NCI-H526 (cell line): Measurements from ENCODE around the gene PI4K2A.
A peak's percentile ranks its signal among the peaks of the same experiment; 100 is the strongest.
"Not testable (repeated sequence)": the region's sequence is repeated elsewhere in the genome, so short reads cannot be mapped to it uniquely, and the experiment has no call there.

Experiments used
- DNase-seq, 2 experiments: peaks; one replicate each; lab custom pipeline; 2025; lab: John Stamatoyannopoulos, UW

PI4K2A gene

DNA sequence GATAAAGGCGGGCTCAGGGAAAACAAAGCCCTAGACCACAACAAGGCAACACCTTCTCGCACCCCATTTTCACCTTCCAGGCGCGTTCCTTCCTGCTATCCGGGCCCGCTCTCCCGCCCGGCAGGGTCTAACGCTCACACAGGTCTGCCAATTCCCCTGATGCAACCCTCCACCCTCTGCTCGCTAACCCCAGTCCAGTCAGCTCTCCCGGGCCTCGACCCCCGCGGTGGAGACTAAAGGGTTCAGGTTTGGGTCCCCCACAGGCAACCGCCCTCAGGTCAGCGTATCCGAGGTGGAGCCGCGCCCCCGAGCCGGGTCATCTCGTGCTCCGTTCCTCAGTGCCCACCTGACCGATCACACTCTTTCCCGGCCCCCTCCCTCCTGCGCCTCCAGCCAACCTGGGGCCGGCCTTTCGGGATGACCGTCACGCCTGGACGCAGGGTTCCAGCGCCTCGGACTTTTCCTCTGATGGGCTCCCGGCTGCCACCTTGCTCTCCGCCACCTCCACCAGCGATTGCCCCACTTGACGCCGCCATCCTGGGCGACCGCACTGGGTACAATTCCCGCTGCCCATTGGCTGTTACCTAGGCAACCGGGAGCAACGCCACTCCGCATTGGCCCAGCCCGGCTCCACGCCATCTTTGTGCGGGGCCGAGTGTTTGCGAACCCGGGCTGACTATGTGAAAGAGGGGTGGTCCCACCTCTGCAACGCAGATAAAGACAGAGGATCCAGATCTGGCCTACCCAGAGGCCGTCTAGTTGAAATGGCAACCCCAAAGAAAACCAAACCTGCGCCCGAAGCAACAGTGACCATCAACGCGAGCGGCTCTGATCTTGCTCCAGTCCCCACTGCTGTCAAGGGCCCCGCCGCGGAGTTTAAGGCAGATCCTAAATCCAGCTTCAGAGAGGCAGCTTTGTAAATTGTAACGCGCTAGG lies 7.3 kb upstream of the PI4K2A start, which contains the start of gene MORN4:
TSS of gene MORN4 (minus strand) at position 552 of the 936 bp plus-strand sequence. CDS start 13,847 bp downstream, outside the sequence.
- DNase-seq: peak; percentile 85 to 94

DNA sequence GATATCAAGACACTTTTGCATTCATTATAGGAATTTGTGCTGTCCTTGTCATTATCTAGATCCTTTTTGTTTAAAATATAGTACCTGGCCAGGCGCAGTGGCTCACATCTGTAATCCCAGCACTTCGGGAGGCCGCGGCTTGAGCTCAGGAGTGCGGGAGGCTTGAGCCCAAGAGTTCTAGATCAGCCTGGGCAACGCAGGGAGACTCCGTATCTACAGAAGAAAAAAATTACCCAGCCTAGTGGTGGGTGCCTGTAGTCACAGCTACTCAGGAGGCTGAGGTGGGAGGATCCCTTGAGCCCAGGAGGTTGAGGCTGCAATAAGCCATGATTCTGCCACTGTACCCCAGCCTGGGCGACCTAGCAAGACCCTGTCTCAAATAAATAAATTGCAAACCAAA lies 6.5 kb upstream of the PI4K2A start:
- DNase-seq: peak in 1 of 2 experiments; percentile 27

DNA sequence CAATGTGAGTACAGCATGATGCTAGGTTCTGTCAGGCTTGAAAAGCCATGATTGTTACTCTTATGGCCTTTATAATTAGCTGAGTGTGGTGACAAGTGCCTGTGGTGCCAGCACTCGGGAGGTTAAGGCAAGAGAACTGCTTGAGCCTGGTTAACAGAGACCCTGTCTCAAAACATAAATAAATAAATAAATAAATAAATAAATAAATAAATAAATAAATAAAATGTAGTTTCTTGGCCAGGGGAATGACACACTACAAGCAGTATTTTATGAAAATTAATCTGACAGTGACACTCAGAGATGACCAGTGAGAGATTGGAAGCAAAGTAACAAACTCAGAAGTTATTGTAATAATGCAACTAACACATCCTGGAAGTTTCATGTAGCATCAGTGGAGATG lies 4.9 kb upstream of the PI4K2A start:
- no peak for DNase-seq

DNA sequence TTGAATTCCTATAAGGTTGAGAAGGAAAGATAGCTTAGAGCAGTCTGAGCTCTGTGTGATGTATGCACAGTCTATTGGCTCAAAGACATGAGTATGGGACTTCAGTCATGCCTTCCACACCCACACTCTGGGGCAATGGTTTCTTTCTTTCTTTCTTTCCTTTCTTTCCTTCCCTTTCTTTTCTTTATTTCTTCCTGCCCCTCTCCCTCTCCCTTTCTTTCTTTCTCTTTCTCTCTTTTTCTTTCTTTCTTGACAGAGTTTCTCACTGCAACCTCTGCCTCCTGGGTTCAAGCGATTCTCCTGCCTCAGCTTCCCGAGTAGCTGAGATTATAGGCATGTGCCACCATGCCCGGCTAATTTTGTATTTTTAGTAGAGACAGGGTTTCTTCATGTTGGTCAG lies 1.4 kb upstream of the PI4K2A start:
- DNase-seq: not testable (repeated sequence)

DNA sequence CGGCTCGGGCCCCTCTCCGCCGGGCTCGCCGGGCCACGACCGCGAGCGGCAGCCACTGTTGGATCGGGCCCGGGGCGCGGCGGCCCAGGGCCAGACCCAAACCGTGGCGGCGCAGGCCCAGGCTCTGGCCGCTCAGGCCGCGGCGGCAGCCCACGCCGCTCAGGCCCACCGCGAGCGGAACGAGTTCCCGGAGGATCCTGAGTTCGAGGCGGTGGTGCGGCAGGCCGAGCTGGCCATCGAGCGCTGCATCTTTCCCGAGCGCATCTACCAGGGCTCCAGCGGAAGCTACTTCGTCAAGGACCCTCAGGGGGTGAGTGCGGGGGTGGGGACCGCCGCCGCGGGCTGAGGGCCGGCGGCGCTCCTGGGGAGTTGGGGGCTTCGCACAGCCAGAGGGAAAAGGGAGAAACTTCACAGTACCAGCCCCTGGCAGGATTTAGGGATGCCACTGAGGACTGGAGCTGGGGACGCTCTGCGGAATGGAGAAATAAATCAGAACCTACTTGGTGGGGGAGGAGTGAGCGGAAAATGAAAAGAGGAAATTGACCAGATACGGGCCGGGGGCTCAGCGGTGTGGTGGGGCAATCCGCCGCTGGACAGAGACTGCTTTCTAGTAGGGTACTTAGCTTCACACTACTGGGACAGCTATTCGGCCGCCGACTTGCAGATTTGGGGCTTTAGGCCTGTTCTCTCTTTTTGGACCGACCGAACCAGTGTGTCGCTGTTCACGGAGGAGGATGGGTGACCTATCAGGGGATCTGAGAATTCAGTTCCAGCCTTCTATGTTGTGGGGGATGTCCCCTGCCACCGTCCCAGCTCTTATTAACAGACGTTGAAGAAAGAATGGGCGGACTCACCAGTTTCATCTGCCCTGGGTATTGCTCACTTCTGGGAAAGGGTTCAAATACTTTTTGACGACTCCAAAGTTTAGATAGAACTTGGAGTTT lies 669 bp downstream of the PI4K2A start:
- peak in 1 of 2 experiments; percentile 45 for DNase-seq

DNA sequence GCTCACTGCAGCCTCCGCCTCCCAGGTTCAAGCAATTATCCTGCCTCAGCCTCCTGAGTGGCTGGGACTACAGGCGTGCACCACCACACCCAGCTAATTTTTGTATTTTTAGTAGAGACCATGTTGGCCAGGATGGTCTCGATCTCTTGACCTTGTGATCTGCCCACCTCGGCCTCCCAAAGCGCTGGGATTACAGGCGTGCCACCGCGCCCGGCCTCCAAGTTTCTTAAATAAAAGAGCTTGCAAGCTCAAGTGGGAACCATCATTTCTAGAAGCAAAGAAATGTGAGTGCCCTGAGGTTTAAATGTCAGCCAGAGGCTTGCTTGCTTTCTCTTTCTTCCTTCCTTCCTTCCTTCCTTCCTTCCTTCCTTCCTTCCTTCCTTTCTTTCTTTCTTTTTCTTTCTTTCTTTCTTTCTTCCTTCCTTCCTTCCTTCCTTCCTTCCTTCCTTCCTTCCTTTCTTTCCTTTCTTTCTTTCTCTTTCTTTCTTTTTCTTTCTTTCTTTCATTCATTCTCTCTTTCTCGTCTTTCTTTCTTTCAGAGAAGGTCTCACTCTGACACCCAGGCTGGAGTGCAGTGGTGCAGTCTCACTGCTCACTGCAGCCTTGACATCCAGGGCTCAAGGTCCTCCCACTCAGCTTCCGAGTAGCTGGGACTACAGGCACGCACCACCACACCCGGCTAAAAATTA lies 2.1 kb downstream of the PI4K2A start:
- DNase-seq: not testable (repeated sequence)

DNA sequence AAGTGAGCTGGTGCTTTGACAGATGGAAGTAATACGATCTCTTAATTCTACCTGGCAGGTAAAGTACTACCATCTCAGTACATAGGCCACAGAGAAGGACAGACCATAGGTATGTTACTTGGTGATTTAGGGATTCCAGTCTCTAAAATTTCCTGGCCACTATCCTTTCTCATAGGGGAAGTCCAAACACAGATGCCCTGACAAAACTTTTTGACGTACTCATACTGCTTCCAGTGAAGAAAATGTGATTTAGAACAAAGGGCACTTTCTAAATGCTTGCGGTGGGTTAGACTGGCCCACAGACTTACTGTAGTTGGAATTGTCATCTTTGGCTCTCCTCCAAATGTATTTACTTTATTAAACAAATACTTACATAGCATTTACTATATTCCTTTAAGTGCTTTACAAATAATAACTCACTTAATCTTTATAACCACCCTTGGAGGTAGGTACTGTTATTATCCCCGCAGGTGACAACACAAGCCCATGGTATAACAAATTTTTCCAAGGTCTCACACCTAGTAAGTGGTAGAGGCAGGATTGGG lies 3.0 kb downstream of the PI4K2A start:
- no peak for DNase-seq

DNA sequence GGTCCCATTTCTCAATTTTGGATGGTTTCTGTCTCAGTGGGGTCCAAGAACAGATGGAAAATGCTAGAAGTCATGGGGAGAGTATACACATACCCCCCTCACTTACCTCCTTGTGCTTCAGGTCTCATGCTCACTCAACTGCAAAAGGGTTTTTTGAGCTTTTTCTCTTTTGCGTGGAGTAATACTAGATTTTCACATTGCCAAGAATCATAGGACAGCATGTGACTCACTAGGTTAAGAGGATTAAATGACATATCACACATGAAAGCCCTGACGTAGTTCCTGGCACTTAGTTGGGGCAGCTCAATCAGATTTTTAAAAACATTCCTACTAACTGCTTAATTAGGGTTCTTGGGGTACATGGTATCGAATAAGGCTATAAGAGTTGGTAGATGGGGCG lies 4.5 kb downstream of the PI4K2A start:
- DNase-seq: no peak

DNA sequence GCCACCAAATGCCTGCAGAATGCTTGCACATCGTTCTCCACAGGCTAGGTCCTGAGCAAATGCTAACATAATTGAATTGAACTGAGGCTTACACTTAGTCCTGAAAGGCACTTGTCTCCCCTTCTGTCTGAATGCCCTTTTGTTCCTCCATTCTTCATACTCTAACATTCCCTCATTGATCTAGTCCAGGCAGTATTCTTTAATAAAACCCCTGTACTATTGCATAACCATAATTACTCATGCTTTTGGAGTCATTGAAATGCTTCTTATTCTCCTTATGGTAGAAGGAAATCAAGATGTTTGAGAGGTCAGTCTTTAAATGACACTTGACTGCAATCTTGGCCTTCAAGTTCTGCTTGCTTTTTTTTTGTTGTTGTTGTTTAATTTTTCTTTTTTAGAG lies 7.1 kb downstream of the PI4K2A start:
- DNase-seq: no peak

DNA sequence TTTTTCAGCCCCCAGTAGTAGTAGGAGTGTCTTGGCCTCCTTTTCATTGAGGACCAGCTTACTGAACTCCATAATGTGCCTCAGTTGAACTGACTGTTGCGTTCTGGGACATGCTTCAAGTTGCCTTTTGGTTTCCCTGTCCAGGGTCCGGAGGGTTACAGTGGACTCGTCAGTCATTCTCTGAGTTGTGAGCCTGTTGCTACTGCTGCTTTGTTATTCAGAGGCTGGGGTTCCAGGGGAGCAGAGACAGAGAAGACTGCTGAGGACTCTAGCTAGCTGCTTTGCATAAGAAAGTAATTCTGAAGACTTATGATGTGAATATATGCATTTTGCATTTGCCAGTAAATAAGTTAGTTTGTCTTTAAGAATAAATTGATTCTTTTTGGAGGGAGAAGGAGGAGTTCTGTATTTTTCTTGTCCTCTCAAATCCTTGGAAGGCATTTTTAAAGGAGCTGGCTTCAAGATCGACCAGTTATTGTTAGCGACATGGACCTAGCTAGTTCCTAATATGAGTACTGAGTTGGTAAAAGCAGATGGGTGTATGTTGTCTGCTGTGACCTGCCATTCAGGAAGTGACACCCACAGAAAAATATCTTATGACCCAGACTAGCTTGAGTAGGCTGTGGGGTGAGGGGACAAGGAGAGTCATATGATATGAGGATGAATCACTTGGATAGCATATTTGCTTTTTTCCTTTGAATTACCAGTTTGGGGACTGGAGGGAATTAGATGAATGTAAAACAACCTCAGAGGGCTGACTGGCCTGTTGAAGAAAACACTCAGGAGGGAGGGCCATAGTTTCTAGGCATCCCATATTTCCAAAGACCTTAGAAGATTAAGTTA lies 8.3 kb downstream of the PI4K2A start:
- DNase-seq: no peak

DNA sequence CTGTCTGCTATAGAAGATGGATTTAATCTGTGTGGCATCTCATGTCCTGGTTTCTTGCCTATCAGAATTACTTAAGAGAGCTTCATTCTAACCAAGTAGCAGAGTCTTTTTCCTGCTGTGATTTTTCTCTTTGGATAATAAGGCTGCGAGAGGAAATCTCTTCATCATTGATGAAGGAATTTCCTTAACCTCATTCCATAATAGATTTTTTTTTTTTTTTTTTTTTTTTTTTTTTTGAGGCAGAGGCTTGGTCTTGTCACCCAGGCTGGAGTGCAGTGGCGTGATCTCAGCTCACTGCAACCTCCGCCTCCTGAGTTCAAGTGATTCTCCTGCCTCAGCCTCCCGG lies 8.9 kb downstream of the PI4K2A start:
- DNase-seq: not testable (repeated sequence)

DNA sequence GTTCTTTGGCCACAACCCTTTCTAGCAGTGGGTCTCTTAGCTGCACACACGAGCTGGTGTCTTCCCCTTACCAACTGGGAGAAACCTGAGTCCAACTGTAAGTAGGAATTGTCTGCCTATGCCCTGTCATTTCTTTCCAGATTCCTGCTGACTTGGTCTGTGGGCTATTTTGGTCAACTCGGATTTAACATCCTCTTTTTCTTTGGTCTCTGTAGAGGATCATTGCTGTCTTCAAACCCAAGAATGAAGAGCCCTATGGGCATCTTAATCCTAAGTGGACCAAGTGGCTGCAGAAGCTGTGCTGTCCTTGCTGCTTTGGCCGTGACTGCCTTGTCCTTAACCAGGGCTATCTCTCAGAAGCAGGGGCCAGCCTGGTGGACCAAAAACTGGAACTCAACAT lies 10.3 kb downstream of the PI4K2A start:
- DNase-seq: no peak

DNA sequence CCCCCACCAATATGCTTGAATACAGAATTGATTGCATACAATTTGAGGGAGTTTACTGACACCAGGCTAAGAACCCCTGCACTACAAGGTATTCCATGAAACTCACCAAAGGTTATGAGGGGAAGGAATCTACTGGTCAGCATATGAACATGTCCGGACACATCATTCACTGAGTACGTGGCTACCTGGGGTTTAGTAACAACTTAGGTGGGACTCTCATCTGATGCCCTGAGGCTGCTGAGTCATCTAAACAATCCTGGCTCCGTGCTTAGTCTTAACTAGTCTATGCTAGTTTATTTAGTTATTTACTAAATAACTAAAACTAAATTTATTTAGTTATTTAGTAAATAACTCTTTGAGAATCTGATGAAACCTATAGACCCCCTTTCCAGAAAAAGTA lies 11.3 kb downstream of the PI4K2A start:
- DNase-seq: no peak

DNA sequence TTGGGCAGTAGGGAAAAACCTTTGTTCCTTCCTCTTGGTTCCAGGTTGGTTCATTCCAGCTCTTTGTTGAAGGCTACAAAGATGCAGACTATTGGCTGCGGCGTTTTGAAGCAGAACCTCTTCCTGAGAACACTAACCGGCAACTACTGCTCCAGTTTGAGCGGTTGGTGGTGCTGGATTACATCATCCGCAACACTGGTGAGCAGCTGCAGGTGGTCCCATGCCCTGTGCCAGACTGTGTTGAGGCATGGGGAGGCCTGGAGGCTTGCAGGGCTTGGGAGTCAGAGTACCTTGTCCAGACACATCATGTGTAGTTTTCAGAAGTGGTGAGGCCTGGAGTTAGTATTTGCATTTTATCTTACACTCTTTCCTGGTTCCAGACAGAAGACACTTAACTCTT lies 16.3 kb downstream of the PI4K2A start:
- DNase-seq: no peak

DNA sequence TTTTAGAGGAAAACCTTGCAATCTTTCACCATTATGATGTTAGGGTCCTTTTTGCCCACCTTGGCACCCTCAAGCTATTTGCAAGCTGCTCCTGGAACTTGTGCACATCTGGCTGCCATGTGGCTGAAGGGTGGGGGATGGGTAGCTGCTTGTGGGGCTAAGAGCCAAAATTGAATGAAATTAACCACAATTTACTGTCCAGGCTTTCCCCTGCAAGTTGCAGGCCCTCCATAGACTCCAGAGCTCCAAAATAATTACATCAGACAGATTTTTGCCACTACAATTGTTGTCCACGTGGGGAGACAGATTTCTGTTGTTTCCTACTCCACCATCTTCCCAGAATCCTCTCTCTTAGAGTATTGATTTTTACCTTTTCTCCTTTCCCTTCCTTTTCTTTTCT lies 19.1 kb downstream of the PI4K2A start:
- no peak for DNase-seq

DNA sequence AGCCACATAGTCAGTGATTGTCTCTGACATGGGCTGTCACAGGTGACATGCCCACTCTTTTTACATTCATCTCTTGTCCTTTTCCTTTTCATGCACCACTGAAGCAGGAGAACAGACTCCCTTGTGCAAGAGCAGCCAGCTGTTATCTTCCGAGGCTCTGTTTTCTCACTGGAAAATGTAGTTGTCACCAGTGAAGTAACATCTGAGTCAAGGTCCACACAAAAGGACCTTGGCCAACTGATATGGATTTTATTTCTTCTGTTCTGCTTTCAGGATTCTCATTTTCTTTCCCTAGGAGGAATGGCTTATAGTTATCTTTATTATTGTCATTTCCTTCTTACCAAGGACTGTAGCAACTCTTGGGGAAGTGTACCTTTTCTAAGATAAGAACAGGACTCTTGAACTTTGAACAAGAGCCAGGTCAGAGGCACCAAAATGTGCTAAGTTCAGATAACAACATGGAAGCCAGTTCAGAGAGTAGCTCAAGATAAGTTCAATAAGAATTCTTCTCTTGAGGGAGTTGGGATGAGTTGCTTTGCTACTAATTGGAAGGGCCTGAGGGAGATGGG lies 23.9 kb downstream of the PI4K2A start:
- DNase-seq: no peak

DNA sequence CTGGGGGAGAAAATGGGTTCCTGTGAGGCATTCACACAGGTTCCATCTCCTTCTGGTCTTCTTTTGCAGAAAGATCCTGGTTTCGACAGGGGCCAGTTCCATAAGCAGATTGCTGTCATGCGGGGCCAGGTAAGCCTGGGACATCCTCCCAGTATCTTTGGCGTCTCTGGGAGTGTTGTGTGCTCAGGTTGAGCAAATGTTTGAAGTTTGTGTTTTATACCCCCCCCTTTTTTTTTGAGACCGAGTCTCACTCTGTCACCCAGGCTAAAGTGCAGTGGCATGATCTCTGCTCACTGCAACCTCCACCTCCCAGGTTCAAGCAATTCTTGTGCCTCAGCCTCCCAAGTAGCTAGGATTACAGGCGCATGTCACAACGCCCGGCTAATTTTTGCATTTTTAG lies 26.5 kb downstream of the PI4K2A start:
- DNase-seq: no peak

DNA sequence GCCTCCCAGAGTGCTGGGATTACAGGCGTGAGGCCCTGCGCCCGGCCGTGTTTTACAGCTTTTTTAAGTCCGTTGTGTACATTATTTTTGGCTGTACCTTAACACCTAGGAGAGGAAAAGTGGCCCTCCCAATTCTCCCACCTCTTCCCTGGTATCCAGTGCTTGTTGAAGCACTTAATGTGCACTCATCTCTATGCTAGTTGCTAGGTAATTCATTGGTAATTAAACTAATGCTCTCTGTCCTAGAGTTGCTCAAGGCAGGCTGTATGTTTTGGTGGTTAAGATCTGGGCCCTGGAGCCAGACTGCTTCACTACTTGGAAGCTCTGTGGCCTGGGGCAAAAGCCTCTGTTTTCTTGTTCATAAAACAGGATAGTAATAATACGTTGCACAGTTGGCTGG lies 27.0 kb downstream of the PI4K2A start:
- DNase-seq: no peak

DNA sequence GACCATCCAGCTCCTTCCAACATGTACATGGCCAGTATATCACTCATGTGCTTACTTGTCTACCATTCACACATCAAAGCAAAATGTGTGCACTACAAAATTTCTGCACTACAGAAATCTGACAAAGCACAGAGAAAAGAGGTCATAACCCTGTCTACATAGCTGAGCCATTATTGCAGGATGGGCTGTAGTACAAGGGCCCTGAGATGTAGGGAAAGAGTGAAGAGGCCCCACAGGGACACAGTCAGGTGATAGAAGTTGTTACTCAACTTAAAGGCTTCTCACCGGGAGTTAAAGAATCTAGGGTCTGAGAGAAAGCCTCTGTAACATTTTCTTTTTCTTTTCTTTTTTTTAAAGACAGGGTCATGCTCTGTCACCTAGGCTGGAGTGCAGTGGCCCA lies 29.1 kb downstream of the PI4K2A start:
- no peak for DNase-seq

DNA sequence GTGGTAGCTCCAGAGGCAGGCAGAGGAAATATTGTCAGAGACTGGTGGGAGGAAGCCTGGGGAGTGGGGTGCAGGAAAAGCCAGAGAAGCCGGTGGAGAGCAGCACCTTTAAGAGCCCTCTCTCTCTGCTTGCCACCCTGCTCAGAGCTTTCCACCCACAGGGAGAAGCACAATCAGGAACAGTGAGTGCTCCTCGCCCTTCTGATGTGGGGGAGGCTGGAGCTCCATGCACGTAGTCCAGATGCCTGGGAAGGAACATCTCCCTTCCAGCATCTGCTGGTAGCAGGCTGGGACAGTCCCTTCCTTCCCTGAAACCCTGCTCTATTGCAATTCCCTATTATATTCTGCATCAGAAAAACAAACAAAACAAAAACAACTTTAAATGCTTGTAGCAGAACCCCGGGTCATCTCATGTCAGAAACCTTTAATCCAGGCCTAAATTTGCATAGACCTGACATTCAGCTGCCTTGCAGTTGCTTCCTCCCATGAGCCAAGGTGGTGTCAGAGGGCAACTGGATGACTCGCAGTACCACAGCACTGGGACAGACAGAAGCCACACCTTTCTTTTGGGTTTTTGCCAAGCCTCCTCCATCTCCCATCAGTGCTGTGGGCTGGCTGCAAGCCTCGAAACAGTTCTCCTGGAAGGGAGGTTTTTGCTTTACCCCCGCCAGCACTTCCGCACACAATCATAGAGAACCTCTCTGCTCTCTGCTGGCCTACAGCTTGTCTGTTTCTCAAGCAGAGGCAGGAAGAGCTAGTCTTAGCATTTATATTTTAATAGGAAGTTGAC lies 33.5 kb downstream of the PI4K2A start:
- no peak for DNase-seq
